Smooth muscle cell (in vitro differentiated cells): Measurements from ENCODE around the gene TNNI3K. TPM values are rescaled to one million over a fixed set of nuclear protein-coding genes. Genes with fewer than 3 reads are reported as not detected.

Experiments used
- DNase-seq: peaks from one replicate; lab custom pipeline; 2025; ENCODE audit not compliant: unreplicated experiment; lab: John Stamatoyannopoulos, UW
- H2AFZ ChIP-seq: fragments of 200-600 bp; sonication (generic); 2 replicates; pipeline ENCODE4 v1.6.0; 2016; ENCODE audit warnings: antibody characterized with exemption, low read depth, mild to moderate bottlenecking
- H3F3A ChIP-seq: fragments of 200-600 bp; sonication (generic); 2 replicates; pipeline ENCODE4 v1.6.0; 2017; ENCODE audit warnings: antibody characterized with exemption, low read depth
- H3K27ac ChIP-seq: fragments of 200-600 bp; sonication (generic); 2 replicates; pipeline ENCODE4 v1.5.1; 2016; ENCODE audit warnings: low read depth, mild to moderate bottlenecking
- H3K27me3 ChIP-seq: fragments of 200-600 bp; sonication (generic); 2 replicates; pipeline ENCODE4 v1.6.1; 2016; ENCODE audit warnings: low read depth, mild to moderate bottlenecking
- H3K36me3 ChIP-seq: fragments of 200-600 bp; sonication (generic); 2 replicates; pipeline ENCODE4 v1.5.1; 2016; ENCODE audit warnings: low read depth
- H3K4me1 ChIP-seq: fragments of 200-600 bp; sonication (generic); 2 replicates; pipeline ENCODE4 v1.5.1; 2016; ENCODE audit warnings: low read depth
- H3K4me2 ChIP-seq: fragments of 200-600 bp; sonication (generic); 2 replicates; pipeline ENCODE4 v1.6.0; 2016; ENCODE audit warnings: mild to moderate bottlenecking
- H3K4me3 ChIP-seq: fragments of 200-600 bp; sonication (generic); 2 replicates; pipeline ENCODE4 v1.5.1; 2016; ENCODE audit warnings: mild to moderate bottlenecking
- H3K79me2 ChIP-seq: fragments of 200-600 bp; sonication (generic); 2 replicates; pipeline ENCODE4 v1.6.0; 2016; ENCODE audit warnings: low read depth, mild to moderate bottlenecking
- H3K9ac ChIP-seq: fragments of 200-600 bp; sonication (generic); 2 replicates; pipeline ENCODE4 v1.6.0; 2016; ENCODE audit warnings: low read depth
- H3K9me3 ChIP-seq: fragments of 200-600 bp; sonication (generic); replicated peaks from 2 replicates; pipeline ENCODE4 v1.5.1; 2016; ENCODE audit warnings: low read depth
- H4K20me1 ChIP-seq: fragments of 200-600 bp; sonication (generic); 2 replicates; pipeline ENCODE4 v1.6.0; 2016; ENCODE audit warnings: low read depth
- CTCF ChIP-seq: fragments of 200-600 bp; sonication (generic); IDR thresholded peaks from 2 replicates; pipeline ENCODE4 v1.5.1; 2017; ENCODE audit warnings: borderline replicate concordance, mild to moderate bottlenecking, antibody characterized with exemption; ENCODE audit not compliant: insufficient read depth, poor library complexity, severe bottlenecking
- WGBS: methylation state at CpG from one replicate; pipeline ENCODE4 v1.1.7; 2016; ENCODE audit warnings: low lambda C conversion rate; 5-methylcytosine and 5-hydroxymethylcytosine counted together
- polyA plus RNA-seq: library from polyadenylated mRNA; unstranded; fragments of >200 nt; fragmentation: Nextera tagmentation; extraction: Ambion mirVana; gene quantifications from 2 replicates; pipeline ENCODE4 v1.2.1, GENCODE V29; 2016
- total RNA-seq: library from RNA; depleted of rRNA; stranded (reverse); fragments of >200 nt; gene quantifications from 2 replicates; pipeline ENCODE4 v1.2.3, GENCODE V29; 2014

The TNNI3K gene
- total and polyA plus RNA-seq, 2 experiments from 2014 or later = 0.55 to 9.6 TPM

- TF ChIP-seq CTCF = no peak
- no peak for DNase-seq
- H2AFZ ChIP-seq = no peak overlapping the region
These were observed 29.9 kb upstream of the TNNI3K start for GRCh38 chr1:74205266-74205665.

GRCh38 chr1:74215229-74215628 lies 20.0 kb upstream of the TNNI3K start:
- Histone ChIP-seq H3K9me3 (no peaks in the 10 kb centered on the region), H3K36me3 (no peaks in the 10 kb centered on the region), H3K4me2 (no peak overlapping the region), H3K9ac (no peak overlapping the region), H2AFZ (no peak overlapping the region), H3F3A (no peaks in the 10 kb centered on the region), H3K4me1 (no peaks in the 10 kb centered on the region), H3K27me3 (no peaks in the 10 kb centered on the region), H4K20me1 (no peaks in the 10 kb centered on the region), H3K27ac (no peak overlapping the region), H3K4me3 (no peak overlapping the region), H3K79me2 (no peaks in the 10 kb centered on the region)
- DNase-seq = no peak
- WGBS = 100% methylated on average over 1 of the region's 1 CpG
- TF ChIP-seq CTCF = no peak

More at GRCh38 chr1:74205266-74205665, 29.9 kb upstream of the TNNI3K start:
- Histone ChIP-seq H3K4me1 (no peaks in the 10 kb centered on the region), H3K4me2 (no peak overlapping the region), H3K27me3 (no peaks in the 10 kb centered on the region), H3K36me3 (no peaks in the 10 kb centered on the region), H3K4me3 (no peak overlapping the region), H3K79me2 (no peaks in the 10 kb centered on the region), H3K27ac (no peak overlapping the region), H3F3A (no peaks in the 10 kb centered on the region), H3K9ac (no peak overlapping the region), H4K20me1 (no peaks in the 10 kb centered on the region), H3K9me3 (no peaks in the 10 kb centered on the region)
- WGBS = 71% methylated on average over 2 of the region's 2 CpGs

- Histone ChIP-seq H3K9me3 (no peaks in the 10 kb centered on the region), H3K4me1 (no peaks in the 10 kb centered on the region), H3K4me3 (no peak overlapping the region), H3K27me3 (no peaks in the 10 kb centered on the region), H3K27ac (no peak overlapping the region), H2AFZ (no peak overlapping the region), H3K36me3 (no peaks in the 10 kb centered on the region), H3K79me2 (no peaks in the 10 kb centered on the region), H3K4me2 (no peak overlapping the region), H3K9ac (no peak overlapping the region), H4K20me1 (no peaks in the 10 kb centered on the region), H3F3A (no peaks in the 10 kb centered on the region)
- TF ChIP-seq CTCF = no peak
- 97% methylated on average over 5 of the region's 5 CpGs for WGBS
- DNase-seq = no peak
These were observed 12.5 kb upstream of the TNNI3K start for GRCh38 chr1:74222701-74223100.

GRCh38 chr1:74223453-74223852 lies 11.7 kb upstream of the TNNI3K start:
- Histone ChIP-seq H3K9ac (no peak overlapping the region), H2AFZ (no peak overlapping the region), H3K27ac (no peak overlapping the region), H3K27me3 (no peaks in the 10 kb centered on the region), H3K4me2 (no peak overlapping the region), H3F3A (no peaks in the 10 kb centered on the region), H4K20me1 (no peaks in the 10 kb centered on the region), H3K9me3 (no peaks in the 10 kb centered on the region), H3K79me2 (no peaks in the 10 kb centered on the region), H3K36me3 (no peaks in the 10 kb centered on the region), H3K4me1 (no peaks in the 10 kb centered on the region), H3K4me3 (no peak overlapping the region)
- DNase-seq = no peak
- TF ChIP-seq CTCF = no peak
- 86% methylated on average over 3 of the region's 3 CpGs for WGBS
